ENCODE data around the gene CHEK1.

CHEK1 gene

DNA sequence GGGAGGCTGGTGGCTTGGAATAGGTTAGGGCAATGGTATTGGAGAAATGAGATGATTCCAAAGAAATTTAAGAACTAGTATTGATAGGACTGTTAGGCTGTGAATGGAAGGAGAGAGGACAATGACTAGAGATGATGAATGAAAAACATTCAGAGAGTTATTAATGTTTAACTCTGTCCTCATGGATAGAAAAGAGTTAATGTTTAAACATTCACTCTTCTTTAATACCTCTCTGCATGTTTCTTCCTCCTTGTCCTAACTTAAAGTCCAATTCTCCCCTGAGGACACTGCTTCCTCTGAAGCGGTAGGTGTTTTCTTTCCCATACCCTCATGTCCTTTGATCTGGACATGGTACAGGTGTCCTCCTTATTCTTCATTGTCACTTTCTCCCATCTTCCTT, 13.4 kb downstream of the CHEK1 start:
- H3K4me3 ChIP-seq (replicated peaks in 1 of 2; ENCODE audit: low read depth in 2 of 2, low read length in 2 of 2), result no peak overlapping the region
- TF ChIP-seq, protein P1, sequence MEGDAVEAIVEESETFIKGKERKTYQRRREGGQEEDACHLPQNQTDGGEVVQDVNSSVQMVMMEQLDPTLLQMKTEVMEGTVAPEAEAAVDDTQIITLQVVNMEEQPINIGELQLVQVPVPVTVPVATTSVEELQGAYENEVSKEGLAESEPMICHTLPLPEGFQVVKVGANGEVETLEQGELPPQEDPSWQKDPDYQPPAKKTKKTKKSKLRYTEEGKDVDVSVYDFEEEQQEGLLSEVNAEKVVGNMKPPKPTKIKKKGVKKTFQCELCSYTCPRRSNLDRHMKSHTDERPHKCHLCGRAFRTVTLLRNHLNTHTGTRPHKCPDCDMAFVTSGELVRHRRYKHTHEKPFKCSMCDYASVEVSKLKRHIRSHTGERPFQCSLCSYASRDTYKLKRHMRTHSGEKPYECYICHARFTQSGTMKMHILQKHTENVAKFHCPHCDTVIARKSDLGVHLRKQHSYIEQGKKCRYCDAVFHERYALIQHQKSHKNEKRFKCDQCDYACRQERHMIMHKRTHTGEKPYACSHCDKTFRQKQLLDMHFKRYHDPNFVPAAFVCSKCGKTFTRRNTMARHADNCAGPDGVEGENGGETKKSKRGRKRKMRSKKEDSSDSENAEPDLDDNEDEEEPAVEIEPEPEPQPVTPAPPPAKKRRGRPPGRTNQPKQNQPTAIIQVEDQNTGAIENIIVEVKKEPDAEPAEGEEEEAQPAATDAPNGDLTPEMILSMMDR (IDR thresholded peaks at IDR 0.05; ENCODE audit: low read depth, low read length), result no peak
- no peak for DNase-seq (ENCODE audit: low read depth in 2 of 2)

DNA sequence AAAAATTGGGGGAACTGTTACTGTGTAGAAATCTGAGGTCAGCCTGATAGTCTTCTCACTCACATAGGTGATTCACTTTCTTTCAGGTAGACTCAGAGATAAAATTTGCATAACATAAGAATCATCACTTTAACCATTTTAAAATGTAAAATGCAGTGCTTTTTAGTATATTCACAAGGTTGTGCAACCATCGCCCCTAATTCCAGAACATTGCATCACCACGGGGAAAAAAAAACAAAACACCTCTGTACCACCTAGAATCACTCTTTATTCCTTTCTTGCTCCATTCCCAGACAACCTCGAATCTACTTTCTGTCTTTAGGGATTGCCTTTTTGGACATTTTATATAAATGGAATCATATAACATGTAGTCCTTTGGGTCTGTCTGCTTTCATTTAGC, 20.9 kb downstream of the CHEK1 start:
- H3K4me3 ChIP-seq (replicated peaks in 1 of 2; ENCODE audit: low read depth in 2 of 2, low read length in 2 of 2), result no peak overlapping the region
- TF ChIP-seq, protein P1 (IDR thresholded peaks at IDR 0.05; ENCODE audit: low read depth, low read length), result no peak
- DNase-seq (ENCODE audit: low read depth in 2 of 2), result no peak

DNA sequence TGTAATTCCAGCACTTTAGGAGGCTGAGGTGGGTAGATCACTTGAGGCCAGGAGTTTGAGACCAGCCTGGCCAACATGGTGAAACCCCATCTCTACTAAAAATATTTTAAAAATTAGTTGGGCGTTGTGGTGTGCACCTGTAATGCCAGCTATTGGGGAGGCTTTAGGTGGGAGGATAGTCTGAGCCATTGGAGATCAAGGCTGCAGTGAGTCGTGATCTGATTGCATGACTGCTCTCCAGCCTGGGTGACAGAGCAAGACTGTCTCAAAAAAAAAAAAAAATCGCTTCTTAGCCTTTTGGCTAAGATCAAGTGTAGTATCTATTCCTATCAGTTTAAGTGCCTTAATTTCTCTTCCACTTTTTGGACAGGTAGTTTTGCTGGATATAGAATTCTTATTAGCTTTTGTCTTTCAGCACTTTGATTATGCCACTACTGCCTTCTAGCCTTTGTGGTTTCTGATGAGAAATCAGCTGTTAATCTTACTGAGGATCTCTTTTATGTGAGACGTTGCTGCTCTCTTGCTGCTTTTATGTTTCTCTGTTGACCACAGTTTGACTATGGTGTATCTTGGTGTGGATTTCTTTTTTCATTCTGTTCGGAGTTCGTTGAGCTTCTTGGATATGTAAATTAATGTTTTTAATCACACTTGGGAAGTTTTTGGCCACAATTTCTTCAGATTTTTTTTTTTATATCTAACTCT, 24.7 kb downstream of the CHEK1 start:
- H3K4me3 ChIP-seq (replicated peaks in 1 of 2; ENCODE audit: low read depth in 2 of 2, low read length in 2 of 2), result no peak overlapping the region
- no peak for DNase-seq (ENCODE audit: low read depth in 2 of 2)
- TF ChIP-seq, protein P1 (IDR thresholded peaks at IDR 0.05; ENCODE audit: low read depth, low read length), result no peak

DNA sequence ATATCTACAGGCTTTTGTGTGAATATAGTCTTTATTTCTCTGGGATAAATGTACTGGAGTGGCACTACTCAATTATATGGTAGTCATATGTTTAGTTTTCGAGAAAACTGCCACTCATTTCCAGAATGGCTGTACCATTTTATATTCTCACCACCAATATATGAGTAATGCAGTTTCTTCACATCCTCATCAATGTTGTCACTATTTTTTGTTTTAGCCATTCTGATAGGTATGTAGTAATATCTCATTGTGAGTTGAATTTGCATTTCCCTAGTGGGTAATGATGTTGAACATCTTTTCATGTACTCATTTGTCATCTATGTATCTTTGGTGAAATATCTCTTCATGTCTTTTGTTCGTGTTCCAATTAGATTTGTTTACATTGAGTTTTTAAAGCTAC, 37.7 kb downstream of the CHEK1 start:
- no peak overlapping the region for H3K4me3 ChIP-seq (replicated peaks in 1 of 2; ENCODE audit: low read depth in 2 of 2, low read length in 2 of 2)
- TF ChIP-seq, protein P1 (IDR thresholded peaks at IDR 0.05; ENCODE audit: low read depth, low read length), result no peak
- DNase-seq (ENCODE audit: low read depth in 2 of 2), result no peak

DNA sequence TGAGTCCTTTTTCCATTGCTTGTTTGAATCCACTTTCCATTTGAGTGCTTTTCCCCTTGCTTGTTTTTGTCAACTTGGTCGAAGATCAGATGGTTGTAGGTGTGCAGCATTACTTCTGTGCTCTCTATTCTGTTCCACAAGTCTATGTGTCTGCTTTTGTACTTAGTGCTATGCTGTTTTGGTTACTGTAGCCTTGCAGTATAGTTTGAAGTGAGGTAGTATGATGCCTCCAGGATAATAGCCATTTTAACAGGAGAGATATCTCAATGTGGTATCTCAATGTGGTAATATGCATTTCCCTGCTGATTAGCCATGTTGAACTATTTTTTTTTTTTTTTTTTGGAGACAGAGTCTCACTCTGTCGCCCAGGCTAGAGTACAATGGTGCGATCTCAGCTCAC, 38.9 kb downstream of the CHEK1 start:
- peak in 1 of 2 donors; percentile 19 for DNase-seq (ENCODE audit: low read depth in 2 of 2)
- H3K4me3 ChIP-seq (replicated peaks in 1 of 2; ENCODE audit: low read depth in 2 of 2, low read length in 2 of 2), result no peak overlapping the region
- TF ChIP-seq, protein P1 (IDR thresholded peaks at IDR 0.05; ENCODE audit: low read depth, low read length), result no peak

DNA sequence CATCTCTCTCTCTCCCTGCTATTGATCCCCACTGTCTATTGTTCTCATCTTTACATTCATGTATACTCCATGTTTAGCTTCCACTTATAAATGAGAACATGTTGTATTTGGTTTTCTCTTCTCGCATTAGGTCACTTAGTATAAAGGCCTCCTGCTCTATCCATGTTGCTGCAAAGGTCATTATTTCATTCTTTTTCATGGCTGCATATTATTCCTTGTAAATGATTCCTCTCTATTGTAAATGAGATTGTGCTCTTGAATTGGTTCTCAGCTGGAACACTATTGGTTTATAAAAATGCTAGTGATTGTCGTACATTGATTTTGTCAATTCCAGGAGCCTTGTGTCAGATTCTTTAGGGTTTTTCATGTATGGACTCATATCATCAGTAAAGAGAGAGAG, 42.2 kb downstream of the CHEK1 start:
- DNase-seq (ENCODE audit: low read depth in 2 of 2), result no peak
- TF ChIP-seq, protein P1 (IDR thresholded peaks at IDR 0.05; ENCODE audit: low read depth, low read length), result no peak
- H3K4me3 ChIP-seq (replicated peaks in 1 of 2; ENCODE audit: low read depth in 2 of 2, low read length in 2 of 2), result no peak overlapping the region

DNA sequence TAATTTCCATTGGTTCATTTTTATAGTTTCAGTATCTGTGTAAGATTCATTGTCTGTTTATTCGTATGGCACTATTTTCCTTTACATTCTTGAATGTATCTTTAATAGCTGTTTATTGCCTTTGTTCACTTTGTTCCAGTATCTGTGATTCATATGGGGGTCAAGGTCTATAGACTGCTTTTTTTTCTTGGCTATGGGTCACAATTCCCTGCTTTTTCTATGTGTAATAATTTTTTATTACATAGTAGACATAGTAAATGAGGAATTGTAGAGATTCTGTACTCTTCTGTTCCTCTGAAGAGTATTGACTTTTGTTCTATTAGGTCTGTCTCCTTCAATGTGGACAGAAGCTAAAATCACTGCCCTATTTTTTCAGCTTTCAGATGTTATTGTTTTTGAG, 45.2 kb downstream of the CHEK1 start:
- H3K4me3 ChIP-seq (replicated peaks in 1 of 2; ENCODE audit: low read depth in 2 of 2, low read length in 2 of 2), result no peak overlapping the region
- TF ChIP-seq, protein P1 (IDR thresholded peaks at IDR 0.05; ENCODE audit: low read depth, low read length), result no peak
- DNase-seq (ENCODE audit: low read depth in 2 of 2), result no peak
